PFSK-1 (cell line): Measurements from ENCODE around the gene FAAH.

Experiments
- FOXP2 ChIP-seq: optimal IDR thresholded peaks from 2 replicates; pipeline ENCODE3; 2011; ENCODE audit warnings: borderline replicate concordance, control low read depth, inconsistent platforms; ENCODE audit not compliant: insufficient read depth; ENCODE audit errors: extremely low read length, extremely low read depth
- POLR2AphosphoS5 ChIP-seq: IDR thresholded peaks from 2 replicates; pipeline ENCODE4 v1.6.1; 2012; ENCODE audit warnings: low read depth, mild to moderate bottlenecking, control low read depth, low read length, moderate library complexity
- SIN3A ChIP-seq: IDR thresholded peaks from 2 replicates; pipeline ENCODE4 v1.6.1; 2012; ENCODE audit warnings: mild to moderate bottlenecking, low read length, moderate library complexity, borderline replicate concordance; ENCODE audit not compliant: insufficient read depth
- TAF1 ChIP-seq: IDR thresholded peaks from 2 replicates; pipeline ENCODE4 v1.6.1; 2012; ENCODE audit warnings: low read length, control low read depth, borderline replicate concordance; ENCODE audit not compliant: insufficient read depth
- TF ChIP-seq, protein P1 (sequence below), 2 experiments: IDR thresholded peaks; 2 replicates each; pipeline versions ENCODE4 v1.6.1 to v1.8.0; 2011 to 2012; ENCODE audit warnings: low read depth in 2 of 2, low read length in 2 of 2, control low read depth in 1 of 2, inconsistent platforms in 1 of 2, mild to moderate bottlenecking in 1 of 2, moderate library complexity in 1 of 2; ENCODE audit not compliant: insufficient read depth in 1 of 2

Gene FAAH

DNA sequence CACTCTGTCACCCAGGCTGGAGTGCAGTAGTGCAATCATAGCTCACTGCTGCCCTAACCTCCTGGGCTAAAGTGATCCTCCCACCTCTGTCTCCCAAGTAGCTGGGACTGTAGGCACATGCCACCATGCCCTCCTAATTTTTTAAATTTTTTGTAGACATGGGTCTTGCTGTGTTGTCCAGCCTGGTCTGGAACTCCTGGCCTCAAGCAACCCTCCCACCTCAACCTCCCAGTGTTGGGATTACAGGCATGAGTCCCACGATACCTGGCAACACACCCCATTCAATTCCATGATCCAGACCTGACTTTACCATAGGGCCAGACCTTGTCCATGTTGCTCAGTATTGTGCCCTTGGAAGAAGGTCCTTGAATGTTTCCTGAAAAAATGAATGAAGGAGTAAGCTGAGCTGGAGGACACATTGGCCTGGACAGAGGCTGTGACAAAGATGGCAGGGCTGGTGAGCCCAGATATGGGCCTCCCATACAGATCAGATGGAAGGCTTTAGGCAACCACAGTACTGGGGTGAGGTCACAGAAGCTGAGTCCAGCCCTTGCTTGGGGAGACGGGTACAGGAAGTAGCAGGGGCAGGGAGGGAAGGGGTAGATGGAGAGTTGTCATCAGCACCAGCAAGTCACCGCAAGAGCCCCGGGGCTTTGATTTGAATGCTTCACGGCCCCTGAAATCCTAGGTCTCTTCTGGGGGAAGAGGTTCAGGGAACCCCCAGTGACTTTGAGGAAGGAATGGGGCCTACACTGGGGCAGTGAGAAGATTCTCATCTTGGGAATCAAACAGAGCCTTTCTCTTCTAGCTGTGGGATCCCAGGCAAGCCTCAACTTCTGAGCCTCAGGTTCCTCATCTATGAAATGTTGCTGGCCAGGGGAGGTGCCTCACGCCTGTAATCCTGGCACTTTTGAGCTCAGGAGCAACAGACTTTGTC, 55.4 kb downstream of the FAAH start:
- TF ChIP-seq, protein P1, sequence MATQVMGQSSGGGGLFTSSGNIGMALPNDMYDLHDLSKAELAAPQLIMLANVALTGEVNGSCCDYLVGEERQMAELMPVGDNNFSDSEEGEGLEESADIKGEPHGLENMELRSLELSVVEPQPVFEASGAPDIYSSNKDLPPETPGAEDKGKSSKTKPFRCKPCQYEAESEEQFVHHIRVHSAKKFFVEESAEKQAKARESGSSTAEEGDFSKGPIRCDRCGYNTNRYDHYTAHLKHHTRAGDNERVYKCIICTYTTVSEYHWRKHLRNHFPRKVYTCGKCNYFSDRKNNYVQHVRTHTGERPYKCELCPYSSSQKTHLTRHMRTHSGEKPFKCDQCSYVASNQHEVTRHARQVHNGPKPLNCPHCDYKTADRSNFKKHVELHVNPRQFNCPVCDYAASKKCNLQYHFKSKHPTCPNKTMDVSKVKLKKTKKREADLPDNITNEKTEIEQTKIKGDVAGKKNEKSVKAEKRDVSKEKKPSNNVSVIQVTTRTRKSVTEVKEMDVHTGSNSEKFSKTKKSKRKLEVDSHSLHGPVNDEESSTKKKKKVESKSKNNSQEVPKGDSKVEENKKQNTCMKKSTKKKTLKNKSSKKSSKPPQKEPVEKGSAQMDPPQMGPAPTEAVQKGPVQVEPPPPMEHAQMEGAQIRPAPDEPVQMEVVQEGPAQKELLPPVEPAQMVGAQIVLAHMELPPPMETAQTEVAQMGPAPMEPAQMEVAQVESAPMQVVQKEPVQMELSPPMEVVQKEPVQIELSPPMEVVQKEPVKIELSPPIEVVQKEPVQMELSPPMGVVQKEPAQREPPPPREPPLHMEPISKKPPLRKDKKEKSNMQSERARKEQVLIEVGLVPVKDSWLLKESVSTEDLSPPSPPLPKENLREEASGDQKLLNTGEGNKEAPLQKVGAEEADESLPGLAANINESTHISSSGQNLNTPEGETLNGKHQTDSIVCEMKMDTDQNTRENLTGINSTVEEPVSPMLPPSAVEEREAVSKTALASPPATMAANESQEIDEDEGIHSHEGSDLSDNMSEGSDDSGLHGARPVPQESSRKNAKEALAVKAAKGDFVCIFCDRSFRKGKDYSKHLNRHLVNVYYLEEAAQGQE (IDR thresholded peaks at IDR 0.05; ENCODE audit: insufficient read depth in 1 of 2, low read depth in 2 of 2, low read length in 2 of 2) = no peak
- TF ChIP-seq FOXP2 = no peak
- no peak for TF ChIP-seq SIN3A
- TF ChIP-seq TAF1 = no peak
- TF ChIP-seq POLR2AphosphoS5 = no peak

DNA sequence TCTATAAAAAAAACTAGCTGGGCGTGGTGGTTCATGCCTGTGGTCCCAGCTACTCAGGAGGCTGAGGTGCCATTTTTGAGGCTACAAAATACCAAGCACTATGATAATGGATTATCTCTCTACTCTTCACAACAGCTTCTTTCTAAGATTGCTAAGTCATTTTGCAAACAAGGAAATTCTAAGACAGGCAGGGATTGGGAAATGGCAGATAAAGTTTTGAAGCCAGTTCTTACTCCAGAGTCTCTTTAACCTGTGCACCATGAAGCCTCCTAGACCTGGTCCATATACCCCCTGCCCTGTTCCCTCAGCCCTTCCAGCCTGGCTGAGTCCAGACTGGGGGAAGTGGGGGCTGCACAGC, 56.0 kb downstream of the FAAH start:
- TF ChIP-seq POLR2AphosphoS5 = no peak

GRCh38 chr1:46451948-46452930, 58.1 kb downstream of the FAAH start:
- TF ChIP-seq SIN3A = no peak

DNA sequence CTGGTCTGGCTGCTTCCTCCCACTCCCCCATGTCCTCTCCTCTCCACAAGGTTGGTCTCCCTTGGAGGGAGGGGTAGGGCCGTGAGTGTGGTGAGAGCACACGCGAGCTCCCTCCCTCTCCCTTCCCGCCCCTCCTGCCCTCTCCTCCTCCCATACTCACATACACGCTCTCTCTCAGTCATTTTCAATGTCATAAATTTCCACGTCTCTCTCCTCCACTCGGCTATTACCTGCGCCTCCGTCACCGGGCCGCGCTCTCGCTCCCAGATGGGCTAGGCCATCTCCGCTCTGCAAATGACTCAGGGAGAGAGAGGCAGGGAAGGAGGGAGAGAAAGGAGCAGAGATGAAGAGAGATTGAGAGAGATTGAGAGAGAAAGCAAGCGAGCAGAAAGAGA, 58.8 kb downstream of the FAAH start:
- no peak for TF ChIP-seq POLR2AphosphoS5
- TF ChIP-seq, protein P1 (IDR thresholded peaks at IDR 0.05; ENCODE audit: insufficient read depth in 1 of 2, low read depth in 2 of 2, low read length in 2 of 2) = no peak
- TF ChIP-seq TAF1 = no peak
- TF ChIP-seq SIN3A = no peak
- TF ChIP-seq FOXP2 = no peak

GRCh38 chr1:46453449-46453848, 59.3 kb downstream of the FAAH start:
- TF ChIP-seq, protein P1 (IDR thresholded peaks at IDR 0.05; ENCODE audit: insufficient read depth in 1 of 2, low read depth in 2 of 2, low read length in 2 of 2) = no peak
- no peak for TF ChIP-seq TAF1
- TF ChIP-seq SIN3A = no peak
- no peak for TF ChIP-seq FOXP2
- no peak for TF ChIP-seq POLR2AphosphoS5

DNA sequence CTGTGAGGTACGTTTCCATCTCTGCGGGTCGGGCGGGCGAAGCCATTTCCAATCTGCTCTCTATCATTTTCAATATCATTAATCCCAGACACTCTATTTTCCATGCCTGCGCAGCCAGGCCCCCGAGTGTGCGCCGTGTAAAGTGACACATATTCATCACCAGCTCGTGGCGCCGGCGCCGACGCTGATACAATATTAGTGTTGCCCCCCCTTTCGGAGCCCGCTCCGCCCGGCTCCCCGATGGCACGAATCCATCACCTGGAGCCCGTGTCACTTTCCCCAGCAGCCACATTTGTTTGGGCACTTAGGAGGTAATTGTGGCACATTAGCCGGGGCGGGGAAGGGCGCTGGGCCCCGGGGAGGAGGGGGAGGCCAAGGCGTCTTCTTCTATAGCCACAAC, 61.8 kb downstream of the FAAH start:
- no peak for TF ChIP-seq FOXP2
- TF ChIP-seq SIN3A = no peak
- TF ChIP-seq, protein P1 (IDR thresholded peaks at IDR 0.05; ENCODE audit: insufficient read depth in 1 of 2, low read depth in 2 of 2, low read length in 2 of 2) = no peak
- no peak for TF ChIP-seq POLR2AphosphoS5
- TF ChIP-seq TAF1 = no peak
